Glomerular endothelial cell (primary cell): ENCODE data around the gene PDIA2. TPM values are rescaled to one million over a fixed set of nuclear protein-coding genes. Genes with fewer than 3 reads are reported as not detected.

ENCODE experiments used
- DNase-seq: peaks from one replicate; pipeline ENCODE4 v3.0.0-alpha.2; 2011; ENCODE audit warnings: low read depth, low spot score; ENCODE audit errors: extremely low read depth
- total RNA-seq: library from RNA; depleted of rRNA; stranded (reverse); fragments of >200 nt; gene quantifications from 2 replicates; pipeline ENCODE4 v1.2.3, GENCODE V29; 2015

Gene PDIA2
- total RNA-seq, 1 donor from 2014 or later, result 0.23 TPM

GRCh38 chr16:279531-279930, 3.4 kb upstream of the PDIA2 start:
- no peak for DNase-seq

GRCh38 chr16:280005-280460, 2.9 kb upstream of the PDIA2 start:
- no peak for DNase-seq

GRCh38 chr16:280552-280951, 2.4 kb upstream of the PDIA2 start, which contains the start of gene ARHGDIG:
ARHGDIG (plus strand) TSS chr16:280591; CDS start chr16:280681, 90 bp downstream.
- no peak for DNase-seq

DNA sequence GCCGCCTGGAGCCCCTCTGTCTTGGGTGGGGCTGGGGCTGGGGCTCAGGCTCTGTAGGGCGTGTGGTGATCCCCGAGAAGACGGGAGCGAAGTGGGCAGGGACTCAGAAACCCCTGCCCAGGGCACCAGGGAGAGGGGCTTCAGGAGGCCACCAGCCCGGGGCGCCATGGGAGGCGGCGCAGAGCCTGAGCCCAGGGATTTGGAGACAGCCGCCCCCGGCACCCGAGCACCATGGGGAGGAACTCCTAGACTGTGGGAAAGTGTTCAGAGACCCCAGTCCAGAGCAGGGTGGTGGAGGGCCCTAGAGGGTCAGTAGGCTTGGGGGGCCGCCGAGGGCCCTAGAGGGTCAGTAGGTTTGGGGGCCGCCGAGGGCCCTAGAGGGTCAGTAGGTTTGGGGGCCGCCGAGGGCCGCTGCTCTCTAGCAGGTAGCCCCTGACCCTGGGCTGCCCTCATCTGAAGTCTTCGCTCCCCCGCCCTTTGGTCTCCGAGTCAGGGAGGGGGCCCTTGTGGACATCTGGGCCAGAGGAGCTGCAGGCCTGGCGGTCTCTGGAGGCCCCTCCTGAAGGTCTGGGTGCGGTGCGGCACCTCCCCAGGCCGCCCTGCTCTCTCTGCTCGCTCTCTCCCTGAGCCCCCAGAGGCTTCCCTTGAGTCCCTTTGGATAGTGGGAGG, 1.8 kb upstream of the PDIA2 start:
- DNase-seq, result no peak

- DNase-seq, result no peak
These were observed 1.2 kb upstream of the PDIA2 start for GRCh38 chr16:281660-282255.

DNA sequence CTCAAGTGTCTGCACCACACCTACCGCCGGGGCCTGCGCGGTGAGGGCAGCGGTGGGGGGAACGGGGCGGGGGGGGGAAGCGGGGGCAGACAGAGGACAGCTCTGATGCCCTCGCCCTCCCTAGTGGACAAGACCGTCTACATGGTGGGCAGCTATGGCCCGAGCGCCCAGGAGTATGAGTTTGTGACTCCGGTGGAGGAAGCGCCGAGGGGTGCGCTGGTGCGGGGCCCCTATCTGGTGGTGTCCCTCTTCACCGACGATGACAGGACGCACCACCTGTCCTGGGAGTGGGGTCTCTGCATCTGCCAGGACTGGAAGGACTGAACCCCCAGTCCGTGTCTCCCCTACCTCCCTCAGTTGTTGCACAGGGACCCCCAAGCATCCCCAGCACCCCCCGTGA, 473 bp upstream of the PDIA2 start:
- DNase-seq, result no peak

GRCh38 chr16:284204-285120, 1.5 kb downstream of the PDIA2 start:
- DNase-seq, result no peak

DNA sequence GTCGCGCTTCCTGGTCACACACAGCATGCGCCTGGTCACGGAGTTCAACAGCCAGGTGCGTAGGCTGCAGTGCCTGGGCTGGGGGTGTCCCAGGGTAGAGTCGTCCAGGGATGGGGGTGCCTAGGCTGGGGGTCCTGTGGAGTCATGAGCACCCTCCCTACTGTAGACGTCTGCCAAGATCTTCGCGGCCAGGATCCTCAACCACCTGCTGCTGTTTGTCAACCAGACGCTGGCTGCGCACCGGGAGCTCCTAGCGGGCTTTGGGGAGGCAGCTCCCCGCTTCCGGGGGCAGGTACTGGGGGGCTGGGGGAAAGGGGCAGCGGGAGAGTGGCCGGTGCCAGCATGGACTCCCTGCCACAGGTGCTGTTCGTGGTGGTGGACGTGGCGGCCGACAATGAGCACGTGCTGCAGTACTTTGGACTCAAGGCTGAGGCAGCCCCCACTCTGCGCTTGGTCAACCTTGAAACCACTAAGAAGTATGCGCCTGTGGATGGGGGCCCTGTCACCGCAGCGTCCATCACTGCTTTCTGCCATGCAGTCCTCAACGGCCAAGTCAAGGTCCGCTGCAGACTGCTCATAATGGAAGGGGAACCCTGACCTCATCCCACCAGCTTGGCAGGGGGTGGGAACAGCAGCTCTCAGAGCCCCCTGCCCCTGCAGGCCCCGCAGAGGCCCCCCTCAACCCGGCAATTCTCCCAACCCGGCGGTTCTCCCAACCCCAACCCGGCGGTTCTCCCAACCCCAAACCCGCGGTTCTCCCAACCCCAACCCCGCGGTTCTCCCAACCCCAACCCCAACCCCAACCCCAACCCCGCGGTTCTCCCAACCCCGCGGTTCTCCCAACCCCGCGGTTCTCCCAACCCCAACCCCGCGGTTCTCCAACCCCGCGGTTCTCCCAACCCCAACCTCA, 2.4 kb downstream of the PDIA2 start:
- DNase-seq, result no peak

GRCh38 chr16:286491-287297, 3.7 kb downstream of the PDIA2 start:
- no peak for DNase-seq

DNA sequence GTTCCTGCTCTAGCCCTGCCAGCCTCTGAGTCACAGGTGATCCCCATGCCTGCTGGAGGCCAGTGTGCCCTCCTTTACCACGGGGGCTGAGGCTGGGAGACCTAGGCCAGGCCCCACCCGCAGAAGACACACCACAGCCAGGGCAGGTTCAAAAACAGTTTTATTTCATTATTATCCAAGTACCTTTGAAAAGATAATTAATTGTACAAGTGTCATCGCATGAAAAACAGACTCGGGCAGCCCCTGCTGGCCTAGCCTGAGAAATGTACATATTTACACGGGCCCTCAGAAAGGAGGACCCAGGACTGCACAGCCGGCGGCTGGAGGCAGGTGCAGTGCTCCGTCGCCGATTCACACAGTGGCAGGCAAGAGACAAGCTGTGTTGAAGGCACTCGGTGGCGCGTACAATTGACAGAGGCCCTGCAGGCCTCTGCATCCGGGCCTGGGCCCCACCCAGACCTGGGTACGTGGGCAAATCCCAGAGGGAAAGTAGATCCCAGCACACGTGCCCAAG, 4.4 kb downstream of the PDIA2 start:
- DNase-seq, result no peak

DNA sequence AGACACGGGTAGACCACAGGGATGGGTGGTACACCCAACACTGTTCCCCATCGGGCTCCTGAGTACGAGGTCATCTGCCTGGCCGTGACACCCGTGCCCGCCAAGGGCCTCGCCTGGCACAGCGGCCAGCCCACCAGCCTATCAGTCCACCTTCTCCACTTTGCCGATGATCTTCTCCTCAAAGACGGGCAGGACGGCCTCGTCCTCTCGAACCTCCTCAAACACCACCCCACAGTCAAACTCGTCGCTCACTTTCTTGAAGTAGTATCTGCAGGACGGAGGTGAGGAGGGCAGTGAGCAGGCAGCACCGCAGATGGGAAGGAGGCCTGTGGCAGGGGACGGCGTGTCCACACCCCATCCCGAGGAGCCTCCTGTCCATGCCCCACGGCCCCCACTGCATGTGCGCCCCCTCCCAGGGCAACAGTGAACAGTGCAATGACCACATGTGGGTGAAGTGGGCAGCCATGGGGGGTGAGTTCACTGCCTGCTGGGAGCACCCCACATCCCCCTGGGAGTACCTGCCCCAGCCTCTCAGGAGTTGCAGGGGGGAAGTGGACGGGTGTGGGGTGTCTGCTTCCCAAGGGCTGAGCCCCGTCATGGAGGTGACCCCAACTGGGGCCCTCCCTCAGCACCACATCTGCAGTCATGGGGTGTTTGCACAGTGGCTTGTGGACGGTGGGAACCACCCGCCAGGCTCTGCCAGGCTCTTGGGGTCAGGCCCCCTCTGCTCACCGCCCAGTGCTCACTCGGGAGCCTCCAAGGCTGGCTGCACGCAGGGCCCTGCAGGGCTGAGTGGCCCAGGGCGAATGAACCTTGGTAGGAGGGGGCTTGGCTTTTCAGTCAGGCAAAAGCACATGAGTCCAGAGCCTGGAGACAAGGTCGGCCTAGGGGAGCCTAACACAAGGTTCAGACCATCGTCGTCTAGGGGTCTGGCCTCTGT, 5.3 kb downstream of the PDIA2 start:
- no peak for DNase-seq

DNA sequence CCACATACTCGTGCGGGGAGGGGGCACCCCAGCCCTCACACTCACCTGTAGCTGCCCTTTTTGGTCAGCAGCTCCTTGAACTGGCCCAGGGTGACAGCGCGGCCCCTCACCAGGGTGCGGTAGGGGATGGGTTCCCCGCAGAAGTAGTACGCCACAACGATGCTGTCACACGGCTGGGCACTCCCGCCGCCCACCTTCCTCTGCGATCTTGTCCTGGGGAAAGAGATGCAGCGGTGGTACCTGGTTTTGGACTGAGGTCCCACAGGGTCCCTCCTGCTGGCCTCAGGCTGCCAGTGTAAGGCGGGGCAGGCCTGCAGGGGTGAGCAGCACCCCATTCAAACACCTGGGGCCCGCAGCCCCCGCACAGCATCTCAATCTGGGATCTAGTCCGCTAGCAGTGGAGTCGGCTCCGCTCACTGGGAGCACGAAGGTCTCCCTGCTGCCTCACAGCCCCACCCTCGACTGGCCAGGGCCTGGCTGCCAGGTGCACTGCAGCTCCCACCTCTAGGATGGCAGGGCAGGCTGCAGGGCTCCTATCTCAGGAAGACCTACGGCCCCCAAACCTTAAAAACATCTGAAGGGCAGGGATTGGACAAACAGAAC, 6.5 kb downstream of the PDIA2 start:
- DNase-seq, result no peak

DNA sequence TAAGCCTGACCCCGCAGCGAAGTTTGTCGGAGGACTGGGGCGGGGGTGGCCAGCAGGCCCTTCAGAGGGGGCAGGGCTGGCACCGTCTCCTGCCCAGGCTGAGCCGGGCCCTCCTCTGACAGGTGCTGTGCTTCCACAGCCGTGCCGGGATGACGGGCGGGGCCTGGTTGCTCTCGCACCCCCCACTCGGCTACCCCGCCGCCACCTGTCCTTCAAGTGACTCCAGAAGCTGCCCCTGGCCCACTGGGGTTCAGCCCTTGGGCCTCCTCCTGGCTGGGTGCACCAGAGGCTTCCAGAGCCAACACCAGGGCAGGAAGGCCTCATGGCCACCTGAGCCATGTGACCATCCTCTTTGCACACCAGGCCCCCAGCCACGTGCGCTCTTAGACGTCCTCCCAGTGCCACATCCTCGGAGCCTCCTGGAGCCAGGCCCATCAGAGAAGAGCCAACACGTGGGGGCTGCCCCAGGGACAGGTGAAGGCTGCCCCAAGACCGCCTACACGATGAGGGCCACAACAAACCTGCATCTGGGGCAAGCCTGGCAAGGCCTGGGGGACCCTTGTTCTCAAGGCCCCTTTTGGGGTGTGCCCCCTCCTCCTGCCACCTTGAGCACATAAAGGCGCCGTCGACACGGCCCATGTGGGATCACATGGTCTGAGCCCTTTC, 7.2 kb downstream of the PDIA2 start:
- no peak for DNase-seq

- no peak for DNase-seq
These were observed 7.9 kb downstream of the PDIA2 start for GRCh38 chr16:290681-291405.

DNA sequence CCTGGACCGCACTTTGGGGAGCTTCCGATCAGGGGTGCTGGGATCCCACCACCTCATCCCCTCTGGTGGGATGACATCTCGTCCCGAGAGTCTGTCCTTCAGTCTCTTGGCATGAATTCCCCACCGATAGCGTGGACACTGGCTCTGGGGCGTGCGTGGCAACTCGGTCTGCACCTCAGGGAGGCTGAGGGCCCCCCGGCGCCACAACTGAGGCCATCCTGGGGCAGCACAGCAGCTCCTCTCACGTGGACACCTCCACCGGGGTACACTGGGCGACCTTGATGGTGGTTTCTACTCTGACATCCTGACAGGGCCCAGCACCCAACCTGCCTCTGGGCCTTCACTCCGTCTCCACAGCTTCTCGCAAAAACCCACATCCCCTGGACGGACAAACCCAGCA, 8.6 kb downstream of the PDIA2 start:
- DNase-seq, result no peak

GRCh38 chr16:293043-293775, 10.2 kb downstream of the PDIA2 start:
- DNase-seq, result no peak
